ENCODE results near the gene PAWR. TPM values are rescaled to one million over a fixed set of nuclear protein-coding genes. Genes with fewer than 3 reads are reported as not detected.
"Not testable (repeated sequence)": the region's sequence is repeated elsewhere in the genome, so short reads cannot be mapped to it uniquely, and the experiment has no call there.

Gene PAWR
- total RNA-seq, 1 donor = 8.7 TPM

- no peaks in the 10 kb centered on the region for H3K4me1 ChIP-seq (ENCODE audit: insufficient read depth, low read length)
- H3K9me3 ChIP-seq (ENCODE audit: low read depth, low read length) = no peaks in the 10 kb centered on the region
- H3K27me3 ChIP-seq (ENCODE audit: insufficient read depth, low read length) = no peaks in the 10 kb centered on the region
- no peak overlapping the region for H3K4me3 ChIP-seq (ENCODE audit: low read length)
Measured at GRCh38 chr12:79674629-79675028, 16.1 kb downstream of the PAWR start.

GRCh38 chr12:79673354-79673753, 17.4 kb downstream of the PAWR start:
- no peaks in the 10 kb centered on the region for H3K4me1 ChIP-seq (ENCODE audit: insufficient read depth, low read length)
- no peaks in the 10 kb centered on the region for H3K27me3 ChIP-seq (ENCODE audit: insufficient read depth, low read length)
- no peak overlapping the region for H3K4me3 ChIP-seq (ENCODE audit: low read length)
- no peaks in the 10 kb centered on the region for H3K9me3 ChIP-seq (ENCODE audit: low read depth, low read length)

DNA sequence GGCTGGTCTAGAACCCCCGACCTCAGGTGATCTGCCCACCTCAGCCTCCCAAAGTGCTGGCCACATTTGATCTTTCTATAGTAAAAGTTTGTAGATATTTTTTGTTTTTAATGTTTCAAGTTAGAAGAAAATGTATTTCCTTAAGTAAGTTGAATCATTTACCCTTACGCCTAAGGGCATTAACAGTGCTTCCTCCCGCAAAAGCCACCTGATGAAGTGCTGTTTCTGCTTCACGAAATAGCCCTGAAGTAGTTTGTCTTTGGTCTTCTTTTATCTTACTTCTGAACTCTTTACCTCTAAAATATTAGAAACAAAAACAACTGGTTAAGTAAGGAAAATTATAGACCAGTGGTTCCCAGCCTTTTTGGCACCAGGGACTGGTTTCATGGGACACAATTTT, 22.7 kb downstream of the PAWR start:
- H3K27me3 ChIP-seq (ENCODE audit: insufficient read depth, low read length) = no peaks in the 10 kb centered on the region
- no peaks in the 10 kb centered on the region for H3K9me3 ChIP-seq (ENCODE audit: low read depth, low read length)
- H3K4me1 ChIP-seq (ENCODE audit: insufficient read depth, low read length) = no peaks in the 10 kb centered on the region
- H3K4me3 ChIP-seq (ENCODE audit: low read length) = no peak overlapping the region

DNA sequence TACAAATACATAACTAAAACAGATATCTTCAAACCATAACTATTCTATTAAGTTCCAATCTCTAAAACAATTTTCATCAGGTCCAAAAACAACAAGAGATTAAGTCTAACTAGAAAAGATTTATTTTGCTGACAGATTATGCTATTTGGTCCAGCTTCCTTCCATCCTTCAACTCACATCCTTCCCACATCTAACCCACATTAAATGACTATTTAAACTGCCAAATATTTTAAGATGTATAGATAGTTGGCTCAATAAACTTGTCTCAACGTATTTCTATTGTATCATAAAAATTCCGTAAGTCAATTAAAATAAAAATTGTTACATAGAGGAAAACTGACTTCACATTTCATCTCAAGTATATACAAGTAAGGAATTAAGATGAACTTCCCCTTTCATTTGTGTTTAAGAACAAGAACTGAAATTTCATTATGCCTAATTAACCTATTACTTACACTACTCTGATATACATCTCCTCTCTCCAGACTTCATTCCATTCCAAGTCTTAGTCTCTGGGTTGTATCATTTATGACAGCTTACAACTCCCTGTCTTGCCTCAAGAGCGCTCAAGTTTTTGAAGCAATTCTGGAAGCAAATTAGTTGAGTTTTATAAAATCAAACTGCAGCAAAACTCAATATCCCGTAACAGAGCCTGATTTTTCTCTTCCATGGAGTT, 25.4 kb downstream of the PAWR start:
- no peaks in the 10 kb centered on the region for H3K4me1 ChIP-seq (ENCODE audit: insufficient read depth, low read length)
- H3K9me3 ChIP-seq (ENCODE audit: low read depth, low read length) = no peaks in the 10 kb centered on the region

GRCh38 chr12:79664518-79664917, 26.2 kb downstream of the PAWR start:
- Histone ChIP-seq H3K27me3 (ENCODE audit: insufficient read depth, low read length) (no peaks in the 10 kb centered on the region), H3K9me3 (ENCODE audit: low read depth, low read length) (no peaks in the 10 kb centered on the region), H3K4me3 (ENCODE audit: low read length) (no peak overlapping the region), H3K4me1 (ENCODE audit: insufficient read depth, low read length) (no peaks in the 10 kb centered on the region)

More for the DNA sequence above, 25.4 kb downstream of the PAWR start:
- Histone ChIP-seq H3K4me3 (ENCODE audit: low read length) (no peak overlapping the region), H3K27me3 (ENCODE audit: insufficient read depth, low read length) (no peaks in the 10 kb centered on the region)

GRCh38 chr12:79662046-79662811, 28.5 kb downstream of the PAWR start:
- H3K4me3 ChIP-seq (ENCODE audit: low read length) = no peak overlapping the region
- H3K27me3 ChIP-seq (ENCODE audit: insufficient read depth, low read length) = no peaks in the 10 kb centered on the region
- H3K9me3 ChIP-seq (ENCODE audit: low read depth, low read length) = no peaks in the 10 kb centered on the region
- H3K4me1 ChIP-seq (ENCODE audit: insufficient read depth, low read length) = no peaks in the 10 kb centered on the region

DNA sequence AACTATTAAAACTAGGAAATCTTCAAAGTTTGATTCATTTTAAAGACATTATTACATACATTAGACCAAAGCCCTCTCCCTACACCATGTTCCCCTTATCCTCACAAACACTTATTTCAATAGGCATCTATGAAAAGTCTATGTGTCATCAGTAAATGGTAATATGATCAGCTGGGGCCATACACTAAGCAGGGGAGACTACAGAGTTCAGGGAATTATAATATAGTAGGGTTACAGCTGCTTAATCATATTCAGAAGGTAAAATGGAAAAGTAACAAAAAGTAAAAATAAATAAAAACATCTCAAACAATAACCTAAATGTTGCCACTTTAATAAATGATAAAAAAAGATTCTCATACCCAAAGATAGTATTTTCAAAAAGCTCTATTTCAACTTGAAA, 29.1 kb downstream of the PAWR start:
- no peak overlapping the region for H3K4me3 ChIP-seq (ENCODE audit: low read length)
- H3K27me3 ChIP-seq (ENCODE audit: insufficient read depth, low read length) = no peaks in the 10 kb centered on the region
- H3K4me1 ChIP-seq (ENCODE audit: insufficient read depth, low read length) = no peaks in the 10 kb centered on the region
- no peaks in the 10 kb centered on the region for H3K9me3 ChIP-seq (ENCODE audit: low read depth, low read length)

GRCh38 chr12:79659961-79660431, 30.8 kb downstream of the PAWR start:
- Histone ChIP-seq H3K4me1 (ENCODE audit: insufficient read depth, low read length) (no peaks in the 10 kb centered on the region), H3K9me3 (ENCODE audit: low read depth, low read length) (no peaks in the 10 kb centered on the region), H3K4me3 (ENCODE audit: low read length) (no peak overlapping the region), H3K27me3 (ENCODE audit: insufficient read depth, low read length) (no peaks in the 10 kb centered on the region)

DNA sequence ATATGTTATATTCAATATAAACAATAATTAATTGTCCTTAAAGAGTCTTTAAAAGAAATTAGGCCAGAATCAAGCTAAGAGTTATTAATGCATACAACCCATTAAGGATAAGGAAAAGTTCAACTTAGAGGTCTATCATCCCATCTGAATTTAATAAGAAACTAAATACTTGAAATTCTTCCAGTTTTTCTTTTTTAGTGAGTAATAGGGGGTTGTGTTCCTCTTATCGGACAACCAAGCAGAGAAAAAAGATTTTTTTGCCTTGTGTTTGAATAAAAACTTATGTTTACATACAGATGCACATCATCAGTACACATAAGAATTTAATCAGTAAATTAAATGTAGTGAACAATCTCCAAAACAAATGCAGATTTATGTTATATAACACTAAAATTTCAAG, 32.5 kb downstream of the PAWR start:
- Histone ChIP-seq H3K4me3 (ENCODE audit: low read length) (no peak overlapping the region), H3K27me3 (ENCODE audit: insufficient read depth, low read length) (no peaks in the 10 kb centered on the region), H3K9me3 (ENCODE audit: low read depth, low read length) (no peaks in the 10 kb centered on the region), H3K4me1 (ENCODE audit: insufficient read depth, low read length) (no peaks in the 10 kb centered on the region)

DNA sequence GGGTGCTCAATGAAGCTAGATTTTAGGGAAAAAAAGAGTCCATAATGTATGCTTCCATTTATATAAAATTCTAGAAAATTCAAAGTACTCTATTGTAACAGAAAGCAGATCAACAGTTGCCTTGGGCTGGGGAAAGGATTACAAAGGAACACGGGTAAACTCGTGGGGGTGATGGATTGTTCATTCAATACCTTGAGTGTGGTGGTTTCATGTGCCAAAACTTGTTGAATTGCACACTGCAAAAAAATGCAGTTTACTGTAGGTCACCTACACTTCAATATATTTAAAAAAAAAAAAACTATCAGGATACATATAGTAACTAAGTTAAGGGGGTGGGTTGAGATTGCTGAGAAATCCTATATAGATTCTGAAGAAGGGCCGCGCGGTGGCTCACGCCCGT, 33.6 kb downstream of the PAWR start:
- H3K27me3 ChIP-seq (ENCODE audit: insufficient read depth, low read length) = no peaks in the 10 kb centered on the region
- no peaks in the 10 kb centered on the region for H3K9me3 ChIP-seq (ENCODE audit: low read depth, low read length)
- no peaks in the 10 kb centered on the region for H3K4me1 ChIP-seq (ENCODE audit: insufficient read depth, low read length)
- no peak overlapping the region for H3K4me3 ChIP-seq (ENCODE audit: low read length)

DNA sequence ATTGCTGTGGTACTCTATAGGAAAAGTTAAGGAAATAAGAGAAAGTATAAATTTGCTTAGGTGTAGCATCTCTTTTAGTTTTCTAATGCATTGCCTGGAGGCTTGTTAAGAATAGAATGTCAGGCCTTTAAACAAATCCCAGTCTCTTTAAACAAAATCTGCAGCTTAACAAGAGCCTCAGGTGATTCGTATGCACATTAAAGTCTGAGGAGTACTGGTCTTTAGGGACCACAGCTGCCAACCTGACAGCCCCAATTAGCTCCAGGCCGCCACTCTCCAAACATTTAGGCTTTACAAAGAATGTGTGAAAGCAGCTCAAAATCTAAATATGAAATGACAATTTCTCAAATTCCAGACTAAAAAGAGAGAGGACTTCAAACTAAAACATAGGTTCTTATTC, 35.7 kb downstream of the PAWR start:
- Histone ChIP-seq H3K4me1 (ENCODE audit: insufficient read depth, low read length) (no peaks in the 10 kb centered on the region), H3K27me3 (ENCODE audit: insufficient read depth, low read length) (no peaks in the 10 kb centered on the region), H3K4me3 (ENCODE audit: low read length) (no peak overlapping the region), H3K9me3 (ENCODE audit: low read depth, low read length) (no peaks in the 10 kb centered on the region)

DNA sequence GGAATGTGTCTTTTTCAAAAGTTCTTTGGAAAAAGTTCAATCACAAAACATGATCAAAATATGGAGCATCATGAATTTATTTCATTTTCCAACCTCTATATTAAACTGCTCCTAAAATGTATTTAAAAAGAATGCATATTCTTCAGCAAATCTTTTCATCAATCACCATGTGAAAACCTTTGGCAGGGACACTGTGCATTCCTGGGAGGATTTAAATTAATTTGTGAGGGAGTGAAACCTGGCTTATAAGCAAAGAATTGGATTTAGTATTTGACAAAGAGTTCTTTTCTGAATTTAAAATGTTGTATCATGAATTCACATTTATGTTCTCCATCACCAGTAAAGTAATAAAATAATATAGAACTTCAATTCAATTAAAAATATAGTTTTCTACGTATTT, 38.2 kb downstream of the PAWR start:
- H3K9me3 ChIP-seq (ENCODE audit: low read depth, low read length) = no peaks in the 10 kb centered on the region
- no peaks in the 10 kb centered on the region for H3K27me3 ChIP-seq (ENCODE audit: insufficient read depth, low read length)
- H3K4me1 ChIP-seq (ENCODE audit: insufficient read depth, low read length) = no peaks in the 10 kb centered on the region
- H3K4me3 ChIP-seq (ENCODE audit: low read length) = no peak overlapping the region

- Histone ChIP-seq H3K27me3 (ENCODE audit: insufficient read depth, low read length) (no peaks in the 10 kb centered on the region), H3K4me3 (ENCODE audit: low read length) (no peak overlapping the region), H3K9me3 (ENCODE audit: low read depth, low read length) (no peaks in the 10 kb centered on the region), H3K4me1 (ENCODE audit: insufficient read depth, low read length) (no peaks in the 10 kb centered on the region)
Measured at GRCh38 chr12:79650440-79650839, 40.3 kb downstream of the PAWR start.

DNA sequence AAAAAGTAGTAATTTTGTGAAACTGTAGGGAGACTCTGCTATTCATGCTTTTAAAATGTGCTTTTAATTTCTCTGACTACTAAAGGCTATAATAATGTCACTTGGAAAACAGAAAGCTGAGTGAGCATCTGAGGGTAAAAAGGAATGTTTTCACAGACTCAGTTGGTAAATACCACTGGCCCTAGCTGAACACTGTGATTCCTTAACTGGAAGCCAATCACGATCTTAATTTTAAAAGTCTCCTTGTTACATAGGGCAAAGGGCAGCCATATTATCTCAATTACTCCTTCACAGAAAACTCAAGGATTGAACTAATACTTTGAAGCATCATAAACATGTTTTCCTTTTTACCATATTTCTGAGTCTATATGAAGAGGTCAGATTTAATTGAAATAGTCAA, 41.9 kb downstream of the PAWR start:
- Histone ChIP-seq H3K4me1 (ENCODE audit: insufficient read depth, low read length) (no peaks in the 10 kb centered on the region), H3K4me3 (ENCODE audit: low read length) (no peak overlapping the region), H3K9me3 (ENCODE audit: low read depth, low read length) (no peaks in the 10 kb centered on the region), H3K27me3 (ENCODE audit: insufficient read depth, low read length) (no peaks in the 10 kb centered on the region)

DNA sequence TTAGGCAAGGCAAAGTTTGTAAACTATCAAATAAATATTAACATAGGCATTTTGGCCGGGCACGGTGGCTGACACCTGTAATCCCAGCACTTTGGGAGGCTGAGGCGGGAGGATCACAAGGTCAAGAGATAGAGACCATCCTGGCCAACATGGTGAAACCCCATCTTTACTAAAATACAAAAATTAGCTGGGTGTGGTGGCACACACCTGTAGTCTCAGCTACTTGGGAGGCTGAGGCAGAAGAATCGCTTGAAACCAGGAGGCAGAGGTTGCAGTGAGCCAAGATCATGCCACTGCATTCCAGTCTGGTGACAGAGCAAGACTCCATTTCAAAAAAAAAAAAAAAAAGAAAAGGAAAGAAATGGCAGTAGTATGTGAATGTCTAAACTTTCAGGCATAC, 43.9 kb downstream of the PAWR start:
- H3K27me3 ChIP-seq (ENCODE audit: insufficient read depth, low read length); H3K4me3 ChIP-seq (ENCODE audit: low read length); H3K4me1 ChIP-seq (ENCODE audit: insufficient read depth, low read length); H3K9me3 ChIP-seq (ENCODE audit: low read depth, low read length): not testable (repeated sequence)

GRCh38 chr12:79645235-79645630, 45.5 kb downstream of the PAWR start:
- H3K9me3 ChIP-seq (ENCODE audit: low read depth, low read length) = no peaks in the 10 kb centered on the region
- no peak overlapping the region for H3K4me3 ChIP-seq (ENCODE audit: low read length)
- no peaks in the 10 kb centered on the region for H3K27me3 ChIP-seq (ENCODE audit: insufficient read depth, low read length)
- no peaks in the 10 kb centered on the region for H3K4me1 ChIP-seq (ENCODE audit: insufficient read depth, low read length)

Measured in mononuclear cell (primary cell).